SKM-1 (cell line): Measurements from ENCODE around the gene TIGAR.

Experiments used
- DNase-seq: peaks from one replicate; lab custom pipeline; 2025; ENCODE audit not compliant: unreplicated experiment; lab: John Stamatoyannopoulos, UW

The TIGAR gene

DNA sequence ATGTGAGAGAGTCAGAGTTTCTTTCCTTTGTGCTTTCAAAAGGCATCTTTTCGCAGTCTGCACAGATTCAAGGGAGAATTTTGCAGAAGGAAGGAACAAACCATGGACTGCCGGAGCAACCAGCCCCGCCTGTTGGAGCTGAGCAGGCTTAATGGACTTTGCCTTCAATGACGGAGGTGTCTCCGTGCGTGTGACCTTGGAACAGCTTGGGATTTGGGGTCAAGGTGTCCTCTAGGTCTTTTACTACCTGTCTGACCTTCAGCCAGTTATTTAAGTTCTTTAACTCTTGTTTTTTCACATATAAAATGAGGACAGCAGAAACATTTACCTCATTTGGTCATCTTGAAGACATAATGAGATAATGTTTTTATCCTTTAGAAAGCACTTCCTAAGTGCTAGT lies 54.4 kb downstream of the TIGAR start:
- no peak for DNase-seq

DNA sequence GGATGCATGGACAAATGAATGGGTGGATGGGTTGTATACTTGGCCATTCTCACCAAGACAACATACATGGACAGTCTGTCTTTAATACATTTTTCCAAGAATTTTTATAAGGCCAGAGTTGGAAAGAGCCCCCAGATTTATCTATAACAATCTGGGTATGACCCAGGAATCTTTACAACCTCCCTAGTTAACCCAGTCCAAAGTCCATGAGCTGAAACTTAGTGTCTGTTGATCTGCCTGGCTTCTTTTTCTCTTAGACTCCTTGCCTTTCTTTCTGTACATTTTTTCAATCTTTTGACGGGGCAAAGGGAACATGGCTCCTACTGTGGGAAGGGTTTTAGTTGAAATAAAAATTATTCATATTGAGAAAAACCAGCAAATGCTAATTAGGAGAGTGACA lies 57.8 kb downstream of the TIGAR start:
- no peak for DNase-seq

DNA sequence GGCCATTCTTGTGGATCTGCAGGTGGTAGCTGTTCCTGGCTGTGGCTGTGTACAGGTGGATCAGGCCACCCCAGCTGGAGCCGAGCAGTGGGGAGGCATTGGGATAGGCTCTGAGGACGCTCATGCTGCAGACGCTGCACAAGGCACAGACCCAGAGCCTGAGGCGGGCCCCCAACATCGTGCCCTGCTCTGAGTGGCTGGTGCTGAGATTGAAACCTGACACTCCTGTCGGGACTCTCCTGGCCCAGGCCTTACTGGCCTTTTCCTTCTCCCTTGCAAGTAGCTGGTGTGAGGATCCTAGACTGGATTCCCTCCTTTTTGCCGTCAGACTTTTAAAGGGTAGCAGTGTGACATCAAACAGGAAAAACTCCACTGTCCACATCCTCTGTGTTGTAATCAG lies 58.4 kb downstream of the TIGAR start, which contains the start of gene FGF23:
FGF23 (minus strand) TSS at position 308 of the 400 bp plus-strand sequence; CDS start at position 178, 130 bp downstream.
- DNase-seq, result no peak

DNA sequence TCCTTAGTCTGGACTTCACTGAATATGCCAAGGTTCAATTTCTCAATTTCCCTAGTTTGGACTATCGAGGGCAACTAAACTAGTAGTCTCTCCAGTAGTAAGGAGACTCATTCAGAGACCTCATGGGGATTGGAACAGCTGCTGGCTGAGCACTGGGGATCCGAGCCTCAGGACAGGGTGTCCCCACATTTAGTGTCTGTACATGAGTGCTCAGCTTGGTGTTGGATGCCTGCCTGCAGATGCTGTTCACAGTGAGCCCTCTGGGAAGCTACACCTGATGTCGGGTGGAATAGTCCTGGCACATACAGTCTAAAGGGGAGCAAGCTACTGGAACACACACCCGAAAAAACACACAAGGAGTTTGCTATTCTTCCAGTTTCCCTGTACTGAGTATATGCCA lies 59.3 kb downstream of the TIGAR start:
- no peak for DNase-seq

DNA sequence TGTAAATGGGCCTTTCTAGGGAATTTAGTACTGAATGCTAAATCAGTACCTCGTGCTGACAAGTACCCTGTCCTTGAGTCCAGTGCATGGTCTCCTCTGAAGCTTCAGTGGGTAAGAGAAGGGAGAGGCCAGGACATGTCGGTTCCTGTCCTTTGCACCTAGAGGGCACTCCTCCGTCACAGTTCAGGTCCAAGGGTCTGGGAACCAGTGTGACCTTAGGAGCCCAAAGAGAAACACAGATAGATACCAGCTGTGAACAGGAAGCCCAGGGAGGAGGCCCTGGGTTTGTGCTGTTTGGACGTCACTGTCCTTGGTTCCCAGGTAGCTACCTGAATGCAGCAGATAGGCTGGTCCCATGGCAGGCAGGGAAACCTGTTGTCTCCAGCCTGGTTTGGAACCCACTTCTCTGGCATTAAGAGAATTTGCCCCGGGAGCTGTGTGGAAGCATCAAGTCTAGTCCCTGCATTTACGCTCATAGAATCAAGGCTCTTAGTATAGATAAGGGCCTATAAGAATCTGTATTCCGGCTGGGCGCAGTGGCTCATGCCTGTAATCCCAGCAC lies 62.4 kb downstream of the TIGAR start:
- no peak for DNase-seq

DNA sequence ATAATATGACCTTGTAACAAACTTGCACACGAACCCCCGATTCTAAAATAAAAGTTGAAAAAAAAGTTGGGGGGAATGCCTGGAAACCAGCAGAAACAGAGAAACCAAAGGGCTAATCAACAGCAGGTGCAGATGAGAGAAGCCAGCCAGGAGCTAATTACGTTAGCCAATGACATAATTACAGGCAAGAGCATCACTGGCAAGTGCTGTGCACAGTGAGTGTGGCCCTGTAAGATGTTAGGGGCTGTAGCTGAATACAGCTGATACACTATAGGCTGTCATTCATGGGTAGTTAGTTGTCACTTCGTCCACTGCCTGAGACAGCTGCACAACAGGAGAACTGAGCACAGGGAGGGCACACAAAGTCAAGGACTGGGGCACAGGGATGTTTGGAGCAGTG lies 65.8 kb downstream of the TIGAR start:
- no peak for DNase-seq

DNA sequence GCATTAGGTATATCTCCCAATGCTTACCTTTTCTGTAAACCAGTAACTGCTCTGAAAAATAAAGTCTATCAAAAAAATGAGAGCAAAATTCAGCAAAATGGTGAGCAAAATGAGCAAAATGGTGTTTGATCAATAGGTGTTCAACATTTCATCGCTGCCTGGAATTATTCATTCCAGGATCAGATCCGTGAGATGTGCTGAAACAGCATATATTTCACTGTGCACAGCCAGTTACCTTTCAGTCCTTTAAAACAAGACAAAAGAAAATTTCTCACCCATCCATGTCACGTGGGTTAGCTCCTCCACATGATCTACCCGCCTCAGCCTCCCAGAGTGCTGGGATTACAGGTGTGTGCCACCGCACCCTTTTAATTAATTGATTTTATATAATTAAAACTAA lies 66.6 kb downstream of the TIGAR start:
- no peak for DNase-seq

DNA sequence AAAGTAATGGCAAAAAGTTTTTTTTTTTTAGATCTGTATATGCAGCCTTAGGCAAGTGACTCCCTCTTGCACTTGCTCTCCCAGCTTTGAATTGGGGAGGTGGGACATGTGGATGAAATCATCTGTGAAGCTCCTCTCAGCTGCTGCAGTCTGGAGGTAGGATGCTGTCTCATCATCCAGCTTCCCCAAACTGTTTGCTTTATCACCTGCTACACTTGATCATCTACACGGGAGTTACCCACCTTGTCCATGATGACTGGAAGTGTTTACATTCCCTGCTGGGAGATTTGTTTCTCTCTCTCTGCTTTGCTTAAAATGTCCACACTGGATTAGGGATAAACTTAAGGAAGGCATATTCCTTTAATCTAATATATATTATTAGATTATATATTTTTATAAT lies 67.0 kb downstream of the TIGAR start:
- DNase-seq, result no peak

DNA sequence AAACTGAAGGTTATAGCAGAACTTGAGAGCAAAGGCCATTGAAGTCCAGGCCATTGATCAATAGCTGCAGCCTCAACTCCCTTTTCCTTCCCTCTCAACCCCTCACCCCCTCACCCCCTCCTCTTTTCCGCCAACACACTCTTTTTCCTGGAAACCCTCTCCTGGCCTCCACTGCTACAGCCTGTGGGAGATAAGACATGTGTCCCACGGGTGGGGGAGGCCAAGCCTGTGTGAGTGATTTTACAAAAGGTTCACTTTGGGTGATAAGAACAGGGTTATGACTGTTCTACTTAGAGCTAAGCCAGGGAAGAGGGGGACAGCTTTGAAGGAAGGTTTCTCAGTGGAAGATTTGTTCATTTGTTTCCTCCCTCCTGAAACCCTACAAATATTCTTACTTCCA lies 67.6 kb downstream of the TIGAR start:
- no peak for DNase-seq

DNA sequence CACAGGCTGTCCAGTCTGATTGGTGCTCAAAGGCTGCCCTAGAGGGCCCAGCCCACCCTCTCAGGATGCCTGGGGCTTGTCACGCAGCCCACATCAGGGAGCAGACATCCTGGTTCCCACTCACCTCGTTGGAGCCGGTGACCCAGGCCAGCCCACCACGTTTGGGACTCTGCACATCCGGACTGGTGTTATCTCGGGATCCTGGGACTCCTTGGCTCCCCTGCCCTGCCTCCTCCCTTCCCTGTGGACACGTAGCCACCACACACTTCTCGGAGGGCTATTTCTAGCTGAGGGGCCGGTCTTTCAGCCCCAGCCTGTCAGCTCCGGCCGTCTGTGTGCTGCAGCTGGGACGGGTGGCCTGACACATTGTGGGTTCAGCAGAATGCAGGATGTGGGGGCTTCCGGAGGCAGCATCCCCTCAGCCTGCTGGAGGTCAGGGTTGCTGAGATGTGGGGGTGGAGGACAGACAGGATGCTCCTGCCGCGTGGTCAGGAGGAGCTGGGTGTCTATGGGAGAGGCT lies 71.3 kb downstream of the TIGAR start:
- no peak for DNase-seq

DNA sequence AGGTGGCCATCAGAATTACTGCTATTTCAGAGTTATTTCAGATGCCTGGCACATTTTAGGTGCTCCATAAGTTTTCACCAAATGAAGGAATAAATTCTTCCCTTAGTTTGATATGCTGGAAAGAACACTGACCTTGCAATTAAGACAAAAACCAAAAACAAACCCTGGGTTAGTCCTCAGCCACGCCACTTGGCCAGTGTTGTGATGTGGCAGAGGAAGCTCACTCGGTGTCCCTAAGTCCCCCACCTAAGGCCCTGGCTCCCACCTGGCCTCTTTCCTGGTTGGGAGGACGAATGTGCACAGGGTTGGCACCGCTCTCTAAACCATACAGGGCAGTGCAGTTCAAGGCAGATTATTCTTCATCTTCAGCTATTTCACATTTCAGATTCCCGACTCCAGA lies 72.2 kb downstream of the TIGAR start:
- DNase-seq, result no peak

DNA sequence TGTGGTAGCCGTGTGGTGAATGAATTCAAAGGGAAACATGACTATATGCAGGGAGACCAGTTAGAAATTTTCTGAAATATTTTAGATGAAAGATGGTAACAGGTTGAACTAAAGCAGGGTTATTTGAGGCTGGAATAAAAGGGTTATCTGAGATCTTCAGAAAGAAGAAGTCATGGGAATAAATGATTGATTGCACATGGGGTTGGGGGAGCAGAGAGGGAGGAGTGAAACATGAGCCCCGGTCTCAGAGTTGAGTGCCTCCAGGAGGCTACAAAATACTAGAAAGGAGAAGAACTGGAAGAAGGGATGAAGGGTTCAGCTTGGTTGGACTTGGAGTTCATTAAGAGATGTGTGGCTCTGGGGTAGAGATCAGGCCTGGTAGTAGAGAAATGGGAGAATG lies 74.8 kb downstream of the TIGAR start:
- no peak for DNase-seq

DNA sequence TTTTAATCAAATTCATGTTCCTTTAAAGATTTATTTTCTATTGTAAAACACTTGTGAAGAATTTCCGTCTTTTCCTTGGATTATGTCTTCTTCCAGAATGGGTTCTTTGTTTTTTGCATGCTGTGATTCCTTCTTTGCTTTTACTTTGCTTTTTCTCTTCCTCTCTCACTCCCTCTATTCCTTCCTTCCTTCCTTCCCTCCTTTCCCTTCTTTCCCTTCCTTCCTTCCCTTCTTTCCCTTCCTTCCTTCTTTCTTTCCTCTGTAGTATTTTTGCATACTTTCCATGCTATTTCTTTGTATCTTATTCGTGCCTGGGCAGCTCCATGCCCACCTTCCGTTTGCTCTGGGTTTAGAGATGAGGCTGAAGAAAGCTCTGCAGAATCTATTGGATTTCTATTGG lies 80.1 kb downstream of the TIGAR start:
- no peak for DNase-seq

DNA sequence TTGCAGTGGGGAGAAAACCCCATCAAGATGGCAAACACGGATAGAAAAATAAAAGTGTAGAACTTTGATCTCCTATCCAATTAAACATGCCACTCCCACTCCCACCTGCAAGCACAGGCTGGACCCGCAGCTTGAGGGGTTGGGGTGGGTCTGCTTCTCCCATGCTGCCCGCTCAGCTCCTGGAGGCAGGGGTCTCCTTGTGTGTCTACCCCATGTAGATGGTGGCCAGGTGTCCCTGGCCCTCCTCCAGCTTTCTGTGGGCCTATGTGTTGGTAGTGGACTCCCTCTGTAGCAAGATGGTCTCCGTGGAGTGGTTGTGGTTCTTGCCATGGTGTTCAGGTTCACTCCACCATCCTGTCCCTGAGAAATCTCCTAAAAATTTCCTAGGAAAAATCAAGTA lies 82.0 kb downstream of the TIGAR start:
- DNase-seq, result no peak
